GM18502 (cell line): Measurements from ENCODE around the gene MRPL22.
A peak's percentile ranks its signal among the peaks of the same experiment; 100 is the strongest.
"Not testable (repeated sequence)": the region's sequence is repeated elsewhere in the genome, so short reads cannot be mapped to it uniquely, and the experiment has no call there.

ENCODE experiments used
- ATAC-seq: cut with Tn5 transposase; IDR thresholded peaks from one replicate; pipeline ENCODE4 v1.9.1; 2021; ENCODE audit warnings: mild to moderate bottlenecking; ENCODE audit not compliant: unreplicated experiment, poor library complexity

The MRPL22 gene

DNA sequence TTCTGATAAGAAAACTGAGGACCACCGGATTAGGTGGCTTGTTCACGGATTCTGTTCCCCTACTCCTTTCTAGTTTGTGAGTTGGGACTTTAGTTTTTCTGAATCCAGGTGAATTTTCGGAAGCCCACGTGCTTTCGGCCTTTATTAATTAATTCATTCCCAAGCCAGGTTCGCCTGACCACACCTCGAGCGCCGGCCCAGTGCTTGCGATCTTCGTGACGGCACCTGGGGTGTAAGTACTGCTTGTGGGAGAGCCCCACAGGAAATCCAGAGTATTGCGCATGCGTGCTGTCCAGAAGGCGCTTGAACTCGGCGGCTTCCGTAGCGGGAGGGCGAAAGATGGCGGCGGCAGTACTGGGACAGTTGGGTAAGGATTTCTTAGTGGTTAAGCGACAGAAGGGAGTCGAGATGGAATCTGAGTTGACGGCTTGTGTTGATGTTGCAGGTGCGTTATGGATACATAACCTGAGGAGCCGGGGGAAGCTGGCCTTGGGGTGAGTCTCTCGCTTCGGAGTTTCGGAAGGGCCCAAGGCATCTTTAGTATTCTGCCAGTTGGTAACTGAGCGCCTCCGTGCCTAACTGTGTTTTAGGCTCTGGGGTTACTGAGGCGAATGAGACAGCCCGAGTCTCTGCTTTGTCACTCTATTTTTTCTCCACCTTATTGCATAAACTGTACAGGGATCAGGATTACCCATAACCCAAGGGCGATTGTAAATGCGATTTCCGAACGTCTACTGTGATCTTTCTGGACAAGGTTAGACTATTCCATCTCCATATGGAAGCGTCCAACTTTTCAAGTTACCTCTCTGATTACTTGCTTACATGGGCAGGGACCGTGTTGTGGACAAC, at the start of gene MRPL22:
TSS of gene MRPL22 (plus strand) at position 302 of the 849 bp plus-strand sequence. CDS start at position 340, 38 bp downstream.
- ATAC-seq, result peak; percentile 63

DNA sequence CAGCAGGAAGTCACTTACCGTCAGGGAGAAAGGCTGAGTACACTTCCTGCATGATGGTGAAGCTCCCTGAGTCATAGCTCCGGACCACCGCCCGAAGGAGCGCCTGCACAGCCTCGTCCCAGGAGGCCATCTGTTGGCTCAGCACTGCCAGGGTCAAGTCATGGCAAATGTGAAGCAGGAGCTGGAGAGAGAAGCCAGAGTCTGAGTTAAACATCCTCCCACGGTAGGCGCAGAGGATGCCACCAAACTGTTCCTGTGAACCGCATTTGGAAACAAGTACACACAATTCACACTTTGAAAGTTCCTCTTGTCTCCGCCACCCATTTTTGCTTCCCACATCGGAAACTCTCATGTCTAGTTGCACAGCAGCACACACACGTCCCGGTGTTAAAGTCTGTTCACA, 48.5 kb upstream of the MRPL22 start:
- ATAC-seq, result no peak

DNA sequence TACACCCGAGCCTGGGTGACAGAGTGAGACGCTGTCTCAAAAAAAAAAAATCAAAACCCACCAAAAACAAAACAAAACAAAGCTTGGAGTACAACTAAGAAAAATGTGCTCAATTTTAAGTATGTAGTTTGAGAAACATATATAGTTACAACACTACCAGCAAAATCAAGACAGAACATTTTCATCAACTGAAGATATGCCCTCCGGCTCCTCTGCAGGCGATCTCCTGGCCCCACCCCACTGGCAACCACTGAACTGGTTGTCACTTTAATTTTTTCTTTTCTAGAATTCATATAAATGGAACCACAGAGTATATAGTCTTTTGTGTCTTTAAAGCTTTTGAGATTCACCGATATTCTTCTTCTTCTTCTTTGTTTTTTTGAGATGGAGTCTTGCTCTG, 47.5 kb upstream of the MRPL22 start:
- no peak for ATAC-seq

DNA sequence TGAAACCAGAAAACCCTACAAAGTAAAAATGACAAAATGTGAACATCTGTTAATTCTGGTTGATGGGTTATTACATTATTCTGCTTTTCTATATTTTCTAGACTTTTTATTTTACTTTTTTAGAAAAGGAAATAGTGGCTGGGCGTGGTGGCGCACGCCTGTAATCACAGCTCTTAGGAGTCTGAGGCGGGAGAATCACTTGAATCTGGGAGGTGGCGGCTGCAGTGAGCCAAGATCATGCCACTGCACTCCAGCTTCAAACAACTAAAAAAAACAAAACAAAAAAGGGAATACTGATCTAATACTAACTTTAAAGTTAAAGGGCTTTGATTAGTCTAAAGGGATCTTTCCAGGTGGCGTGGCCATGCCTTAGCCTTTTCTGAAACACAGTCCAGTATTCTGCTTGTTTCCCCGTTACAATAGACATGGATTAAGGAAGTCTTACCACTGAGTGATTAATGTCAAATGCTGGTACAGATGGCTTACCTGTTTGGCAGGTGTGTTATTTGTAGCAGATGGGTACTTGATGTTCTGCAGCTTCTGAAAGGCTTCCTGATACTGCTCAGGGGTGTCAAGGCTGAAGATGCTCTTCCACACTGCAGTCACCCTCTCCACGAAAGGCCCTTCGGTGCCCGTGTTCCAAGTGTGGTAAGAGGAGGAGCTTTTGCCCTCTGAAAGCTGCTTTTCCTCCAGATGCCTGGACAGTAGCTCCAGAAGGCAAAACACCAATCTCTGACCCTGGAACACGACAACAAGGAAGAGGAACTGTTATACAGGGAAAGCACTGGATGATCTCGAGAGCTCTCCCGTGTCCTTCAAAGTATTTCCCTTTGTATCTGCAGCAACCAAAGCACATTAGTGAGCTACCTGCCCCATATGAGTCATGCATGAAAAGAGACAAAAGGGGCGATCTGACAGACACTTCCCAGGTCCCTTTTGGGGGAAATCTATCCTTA, 45.0 kb upstream of the MRPL22 start:
- no peak for ATAC-seq

GRCh38 chr5:154896562-154897165, 44.2 kb upstream of the MRPL22 start:
- ATAC-seq, result no peak

GRCh38 chr5:154898210-154898609, 42.7 kb upstream of the MRPL22 start:
- ATAC-seq, result no peak

DNA sequence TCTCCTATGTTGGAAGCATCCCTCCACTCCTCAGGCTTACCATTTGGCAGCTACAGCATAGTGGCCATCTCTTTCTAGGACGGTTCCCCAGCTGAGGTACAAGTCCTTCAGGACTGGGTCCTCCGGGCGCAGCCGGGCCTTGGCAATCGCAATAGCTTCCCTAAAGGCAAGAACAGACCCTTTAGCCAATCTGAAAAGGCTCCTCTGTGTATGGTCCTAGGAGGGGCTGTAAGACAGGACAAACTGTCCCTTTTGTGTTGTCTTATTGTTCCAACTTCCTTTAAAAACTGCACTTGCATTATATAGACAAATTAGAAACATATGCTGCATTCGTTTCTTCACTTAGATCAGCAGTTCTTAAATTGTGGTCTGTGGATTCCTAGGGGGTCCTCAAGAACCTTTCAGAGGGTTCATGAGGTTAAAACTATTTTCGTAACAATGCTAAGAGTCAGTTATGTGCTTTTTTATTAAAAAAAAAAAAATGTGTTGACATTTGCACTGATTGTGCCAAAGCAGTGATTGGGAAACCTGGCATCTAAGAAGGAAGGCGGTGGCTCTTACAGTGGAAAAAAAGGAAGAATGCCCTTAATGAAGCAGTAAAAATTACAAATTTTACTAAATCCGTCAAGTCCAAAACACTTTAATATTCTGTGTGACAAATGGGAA, 41.6 kb upstream of the MRPL22 start:
- no peak for ATAC-seq

DNA sequence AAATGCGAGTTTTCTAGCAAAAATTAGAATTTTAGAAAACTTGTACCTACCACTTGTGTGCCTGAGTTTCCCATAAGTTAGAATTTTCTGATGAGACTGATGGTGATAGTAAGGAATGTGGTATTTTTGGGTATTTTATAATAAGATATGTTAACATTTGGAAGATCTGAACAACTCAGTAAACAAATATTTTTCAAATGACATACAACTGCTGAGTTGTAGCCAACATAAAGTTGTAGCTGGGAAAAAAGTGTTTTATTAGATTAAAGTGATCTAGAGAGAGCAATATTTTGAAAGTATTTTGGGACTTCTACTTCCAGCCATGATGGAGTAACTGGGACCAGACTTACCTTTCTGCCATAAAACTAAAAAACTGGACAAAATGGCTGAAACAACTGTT, 40.8 kb upstream of the MRPL22 start:
- ATAC-seq, result no peak

DNA sequence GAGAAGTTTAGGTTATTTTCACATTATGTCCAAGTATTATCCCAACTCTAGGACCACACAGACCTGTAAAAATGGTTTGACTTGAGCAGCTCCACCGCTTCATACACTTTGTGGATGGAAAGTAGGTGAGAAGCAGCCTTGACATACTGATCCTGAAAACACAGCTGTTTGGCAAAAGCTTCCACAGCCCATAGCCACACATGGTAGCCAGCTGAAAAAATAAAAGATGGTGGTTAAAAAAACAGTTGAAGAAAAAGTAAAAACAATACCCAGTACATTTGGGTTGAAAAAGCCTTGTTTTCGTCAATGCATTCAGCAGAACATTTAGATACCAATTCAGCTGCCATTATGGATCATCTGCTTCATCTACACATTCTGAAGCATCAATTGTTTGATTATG, 39.6 kb upstream of the MRPL22 start:
- no peak for ATAC-seq

DNA sequence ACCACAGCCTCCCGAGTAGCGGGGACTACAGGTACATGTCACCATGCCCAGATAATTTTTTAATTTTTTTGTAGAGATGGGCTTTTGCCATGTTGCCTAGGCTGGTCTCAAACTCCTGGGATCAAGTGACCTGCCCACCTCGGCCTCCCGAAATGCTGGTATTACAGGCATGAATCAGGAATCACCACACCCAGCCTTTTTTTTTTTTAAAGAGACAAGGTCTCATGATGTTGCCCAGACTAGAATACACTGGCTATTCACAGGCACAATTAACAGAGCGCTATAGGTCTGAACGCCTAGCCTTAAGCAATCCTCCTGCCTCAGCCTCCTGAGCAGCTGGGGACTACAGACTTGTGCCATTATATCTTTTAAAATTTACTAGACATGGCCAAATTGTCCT, 39.0 kb upstream of the MRPL22 start:
- no peak for ATAC-seq

- not testable (repeated sequence) for ATAC-seq
Observed at GRCh38 chr5:154905601-154906000, 35.3 kb upstream of the MRPL22 start.

DNA sequence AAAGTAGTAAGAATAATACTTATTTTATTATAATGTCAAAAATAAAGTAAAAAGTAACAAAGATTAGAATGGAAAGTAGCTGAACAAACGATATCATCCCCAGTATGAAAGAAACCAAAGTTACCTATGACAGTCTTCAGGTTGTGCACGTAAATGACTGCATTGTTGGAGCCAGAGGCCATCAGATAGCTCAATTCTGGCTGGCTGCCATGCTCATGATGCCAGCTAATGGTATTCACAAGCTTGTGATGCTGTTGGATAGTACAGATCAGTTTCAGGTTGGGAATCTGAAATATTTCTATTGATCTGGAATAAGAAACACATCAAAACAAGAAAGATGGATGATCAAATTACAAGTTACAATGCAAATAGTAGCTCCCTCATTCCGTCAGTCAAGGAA, 24.0 kb upstream of the MRPL22 start:
- no peak for ATAC-seq

DNA sequence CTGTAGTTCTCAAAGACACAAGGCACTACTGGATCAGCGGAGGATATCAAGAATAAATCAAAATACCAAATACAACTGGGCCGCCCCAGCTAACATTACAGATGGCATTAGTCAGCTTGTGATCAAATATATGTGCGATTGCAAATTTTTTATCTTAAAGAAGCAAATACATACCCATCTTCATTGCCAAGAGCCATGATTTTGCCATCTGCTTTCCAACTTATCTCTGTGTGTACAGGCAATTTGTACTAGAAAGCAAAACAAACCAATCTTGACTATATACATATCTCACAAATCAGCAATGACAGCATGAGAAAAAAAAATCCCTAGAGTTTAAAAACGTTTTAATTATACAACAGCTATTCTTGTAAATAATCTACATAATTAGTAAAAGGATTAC, 23.1 kb upstream of the MRPL22 start:
- no peak for ATAC-seq

- no peak for ATAC-seq
Observed at GRCh38 chr5:154923441-154924430, 17.1 kb upstream of the MRPL22 start.

GRCh38 chr5:154933537-154933936, 7.3 kb upstream of the MRPL22 start:
- ATAC-seq, result no peak

DNA sequence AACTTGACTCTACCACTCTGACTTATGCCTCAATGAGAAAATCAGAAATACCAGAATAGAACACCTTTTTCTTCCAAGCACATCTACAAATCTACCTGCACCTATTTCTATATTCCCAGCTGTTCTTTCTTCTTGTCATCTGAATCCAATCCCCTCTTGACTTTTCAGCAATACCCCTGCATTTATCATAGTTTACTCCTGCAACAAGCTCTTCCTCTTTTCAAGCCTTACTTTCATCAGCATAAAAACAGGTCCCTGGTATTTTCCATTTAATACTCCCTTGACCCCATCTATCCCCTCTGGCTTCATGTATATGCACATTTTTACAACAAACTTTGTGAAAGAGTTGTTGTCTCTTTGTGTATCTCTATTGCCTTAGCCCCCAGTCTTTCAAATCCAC, 6.0 kb upstream of the MRPL22 start:
- ATAC-seq, result no peak

- ATAC-seq, result no peak
Observed at GRCh38 chr5:154937186-154937717, 3.6 kb upstream of the MRPL22 start.

GRCh38 chr5:154937718-154938466, 3.0 kb upstream of the MRPL22 start, which contains the start of gene GEMIN5:
Gene GEMIN5, minus strand, starts transcription at chr5:154938211. Its CDS starts 78 bp downstream, at chr5:154938133.
- peak; percentile 88 for ATAC-seq
